ENCODE measurements around the gene PKN1.
"Not testable (repeated sequence)": the region's sequence is repeated elsewhere in the genome, so short reads cannot be mapped to it uniquely, and the experiment has no call there.

Gene PKN1

GRCh38 chr19:14443632-14444216, 10.6 kb downstream of the PKN1 start:
- ATAC-seq (replicated peaks), result no peak
- Mint-ChIP-seq H3K27ac (no peak overlapping the region), H3K9me3 (no peaks in the 10 kb centered on the region), H3K4me3 (no peak overlapping the region), H3K4me1 (ENCODE audit: low read depth in 2 of 2) (peaks cover 31 to 33% of the 10 kb centered on the region in 2 donors), H3K36me3 (ENCODE audit: insufficient read depth) (peaks cover 88% of the 10 kb centered on the region), H3K27me3 (no peaks in the 10 kb centered on the region)
- DNase-seq, result no peak

GRCh38 chr19:14446336-14447036, 13.4 kb downstream of the PKN1 start:
- peak overlapping the region; percentile 25 to 51 for H3K27ac Mint-ChIP-seq
- ATAC-seq (replicated peaks) (no peak), DNase-seq (no peak)
- H3K27me3 Mint-ChIP-seq, result no peaks in the 10 kb centered on the region
- peaks cover 93% of the 10 kb centered on the region for H3K36me3 Mint-ChIP-seq (ENCODE audit: insufficient read depth)
- H3K9me3 Mint-ChIP-seq, result no peaks in the 10 kb centered on the region
- H3K4me1 Mint-ChIP-seq (ENCODE audit: low read depth in 2 of 2), result peaks cover 24 to 29% of the 10 kb centered on the region in 2 donors
- H3K4me3 Mint-ChIP-seq, result no peak overlapping the region

GRCh38 chr19:14449321-14449720, 16.2 kb downstream of the PKN1 start:
- Mint-ChIP-seq H3K36me3 (ENCODE audit: insufficient read depth) (peaks cover 98% of the 10 kb centered on the region), H3K27me3 (no peaks in the 10 kb centered on the region), H3K9me3 (no peaks in the 10 kb centered on the region), H3K4me1 (ENCODE audit: low read depth in 2 of 2) (peaks cover 14 to 26% of the 10 kb centered on the region in 2 donors), H3K4me3 (no peak overlapping the region), H3K27ac (peak overlapping the region in 1 of 2 donors; percentile 81)
- no peak for ATAC-seq (replicated peaks)
- no peak for DNase-seq

GRCh38 chr19:14450168-14450874, 17.2 kb downstream of the PKN1 start:
- ATAC-seq (replicated peaks) (peak; percentile 86), DNase-seq (peak; percentile 37 to 49 (median 38))
- Mint-ChIP-seq H3K36me3 (ENCODE audit: insufficient read depth) (peaks cover 98% of the 10 kb centered on the region), H3K9me3 (no peaks in the 10 kb centered on the region), H3K4me3 (no peak overlapping the region), H3K27ac (peak overlapping the region in 1 of 2 donors; percentile 81), H3K4me1 (ENCODE audit: low read depth in 2 of 2) (peaks cover 11 to 22% of the 10 kb centered on the region in 2 donors), H3K27me3 (no peaks in the 10 kb centered on the region)

GRCh38 chr19:14450876-14451275, 17.8 kb downstream of the PKN1 start:
- Mint-ChIP-seq H3K27me3 (no peaks in the 10 kb centered on the region), H3K27ac (peak overlapping the region in 1 of 2 donors; percentile 68), H3K4me3 (no peak overlapping the region), H3K9me3 (no peaks in the 10 kb centered on the region), H3K4me1 (ENCODE audit: low read depth in 2 of 2) (peaks cover 11 to 22% of the 10 kb centered on the region in 2 donors), H3K36me3 (ENCODE audit: insufficient read depth) (peaks cover 98% of the 10 kb centered on the region)
- ATAC-seq (replicated peaks), result no peak
- no peak for DNase-seq

- not testable (repeated sequence) for H3K27ac Mint-ChIP-seq; H3K27me3 Mint-ChIP-seq; H3K9me3 Mint-ChIP-seq; H3K4me3 Mint-ChIP-seq; ATAC-seq (replicated peaks); DNase-seq
- peaks cover 11 to 17% of the 10 kb centered on the region in 2 donors for H3K4me1 Mint-ChIP-seq (ENCODE audit: low read depth in 2 of 2)
- peaks cover 97% of the 10 kb centered on the region for H3K36me3 Mint-ChIP-seq (ENCODE audit: insufficient read depth)
Observed at GRCh38 chr19:14452303-14452702, 19.2 kb downstream of the PKN1 start.

GRCh38 chr19:14459703-14460102, 26.6 kb downstream of the PKN1 start:
- DNase-seq (peak; percentile 60 to 67 (median 63)), ATAC-seq (replicated peaks) (peak; percentile 100)
- H3K27ac Mint-ChIP-seq, result peak overlapping the region; percentile 36 to 86
- H3K4me1 Mint-ChIP-seq (ENCODE audit: low read depth in 2 of 2), result peaks cover 14 to 27% of the 10 kb centered on the region in 2 donors
- H3K4me3 Mint-ChIP-seq, result peak overlapping the region; percentile 42 to 51
- no peaks in the 10 kb centered on the region for H3K27me3 Mint-ChIP-seq
- H3K36me3 Mint-ChIP-seq (ENCODE audit: insufficient read depth), result peaks cover 81% of the 10 kb centered on the region
- no peaks in the 10 kb centered on the region for H3K9me3 Mint-ChIP-seq

GRCh38 chr19:14460935-14461334, 27.8 kb downstream of the PKN1 start:
- Mint-ChIP-seq H3K27ac (peak overlapping the region; percentile 3 to 36), H3K4me1 (ENCODE audit: low read depth in 2 of 2) (peaks cover 14 to 27% of the 10 kb centered on the region in 2 donors), H3K36me3 (ENCODE audit: insufficient read depth) (peaks cover 81% of the 10 kb centered on the region), H3K27me3 (no peaks in the 10 kb centered on the region), H3K4me3 (no peak overlapping the region), H3K9me3 (no peaks in the 10 kb centered on the region)
- ATAC-seq (replicated peaks), result no peak
- no peak for DNase-seq

- H3K36me3 Mint-ChIP-seq (ENCODE audit: insufficient read depth), result peaks cover 82% of the 10 kb centered on the region
- H3K9me3 Mint-ChIP-seq, result not testable (repeated sequence)
Observed at GRCh38 chr19:14462401-14462800, 29.3 kb downstream of the PKN1 start.

GRCh38 chr19:14463747-14464146, 30.6 kb downstream of the PKN1 start:
- no peaks in the 10 kb centered on the region for H3K27me3 Mint-ChIP-seq
- ATAC-seq (replicated peaks) (no peak), DNase-seq (no peak)
- H3K9me3 Mint-ChIP-seq, result no peaks in the 10 kb centered on the region
- peaks cover 10 to 19% of the 10 kb centered on the region in 2 donors for H3K4me1 Mint-ChIP-seq (ENCODE audit: low read depth in 2 of 2)
- H3K36me3 Mint-ChIP-seq (ENCODE audit: insufficient read depth), result peaks cover 88% of the 10 kb centered on the region
- H3K4me3 Mint-ChIP-seq, result no peak overlapping the region
- H3K27ac Mint-ChIP-seq, result no peak overlapping the region

More at GRCh38 chr19:14462401-14462800, 29.3 kb downstream of the PKN1 start:
- DNase-seq; H3K4me3 Mint-ChIP-seq; ATAC-seq (replicated peaks); H3K27ac Mint-ChIP-seq; H3K27me3 Mint-ChIP-seq: not testable (repeated sequence)
- peaks cover 14 to 27% of the 10 kb centered on the region in 2 donors for H3K4me1 Mint-ChIP-seq (ENCODE audit: low read depth in 2 of 2)

GRCh38 chr19:14467391-14467790, 34.3 kb downstream of the PKN1 start:
- ATAC-seq (replicated peaks) (no peak), DNase-seq (no peak)
- Mint-ChIP-seq H3K4me3 (no peak overlapping the region), H3K27ac (no peak overlapping the region), H3K27me3 (peaks cover under 1 to 2% of the 10 kb centered on the region in 2 donors), H3K36me3 (ENCODE audit: insufficient read depth) (peaks cover 78% of the 10 kb centered on the region), H3K4me1 (ENCODE audit: low read depth in 2 of 2) (peaks cover 2 to 7% of the 10 kb centered on the region in 2 donors), H3K9me3 (no peaks in the 10 kb centered on the region)

- H3K4me3 Mint-ChIP-seq, result no peak overlapping the region
- H3K9me3 Mint-ChIP-seq, result no peaks in the 10 kb centered on the region
- no peak for DNase-seq
- peaks cover 5 to 7% of the 10 kb centered on the region in 2 donors for H3K27me3 Mint-ChIP-seq
- peak overlapping the region in 1 of 2 donors; percentile 53 for H3K27ac Mint-ChIP-seq
- no peak for ATAC-seq (replicated peaks)
- H3K36me3 Mint-ChIP-seq (ENCODE audit: insufficient read depth), result peaks cover 75% of the 10 kb centered on the region
- H3K4me1 Mint-ChIP-seq (ENCODE audit: low read depth in 2 of 2), result peaks cover 6 to 9% of the 10 kb centered on the region in 2 donors
Observed at GRCh38 chr19:14467816-14468215, 34.7 kb downstream of the PKN1 start.

GRCh38 chr19:14470031-14470876, 37.1 kb downstream of the PKN1 start:
- H3K36me3 Mint-ChIP-seq (ENCODE audit: insufficient read depth), result peaks cover 52% of the 10 kb centered on the region
- no peaks in the 10 kb centered on the region for H3K9me3 Mint-ChIP-seq
- H3K27ac Mint-ChIP-seq, result peak overlapping the region in 1 of 2 donors; percentile 31
- peaks cover 21 to 26% of the 10 kb centered on the region in 2 donors for H3K27me3 Mint-ChIP-seq
- H3K4me1 Mint-ChIP-seq (ENCODE audit: low read depth in 2 of 2), result peaks cover 13 to 22% of the 10 kb centered on the region in 2 donors
- DNase-seq (no peak), ATAC-seq (replicated peaks) (no peak)
- H3K4me3 Mint-ChIP-seq, result no peak overlapping the region
